ENCODE measurements around the gene SGCA. TPM values are rescaled to one million over a fixed set of nuclear protein-coding genes. Genes with fewer than 3 reads are reported as not detected.
A peak's percentile ranks its signal among the peaks of the same experiment; 100 is the strongest.

The SGCA gene
- total and polyA plus RNA-seq, 2 of the 13 experiments (the other 11 are each of a cell fraction or from before 2014, with no cell fraction given): not detected

DNA sequence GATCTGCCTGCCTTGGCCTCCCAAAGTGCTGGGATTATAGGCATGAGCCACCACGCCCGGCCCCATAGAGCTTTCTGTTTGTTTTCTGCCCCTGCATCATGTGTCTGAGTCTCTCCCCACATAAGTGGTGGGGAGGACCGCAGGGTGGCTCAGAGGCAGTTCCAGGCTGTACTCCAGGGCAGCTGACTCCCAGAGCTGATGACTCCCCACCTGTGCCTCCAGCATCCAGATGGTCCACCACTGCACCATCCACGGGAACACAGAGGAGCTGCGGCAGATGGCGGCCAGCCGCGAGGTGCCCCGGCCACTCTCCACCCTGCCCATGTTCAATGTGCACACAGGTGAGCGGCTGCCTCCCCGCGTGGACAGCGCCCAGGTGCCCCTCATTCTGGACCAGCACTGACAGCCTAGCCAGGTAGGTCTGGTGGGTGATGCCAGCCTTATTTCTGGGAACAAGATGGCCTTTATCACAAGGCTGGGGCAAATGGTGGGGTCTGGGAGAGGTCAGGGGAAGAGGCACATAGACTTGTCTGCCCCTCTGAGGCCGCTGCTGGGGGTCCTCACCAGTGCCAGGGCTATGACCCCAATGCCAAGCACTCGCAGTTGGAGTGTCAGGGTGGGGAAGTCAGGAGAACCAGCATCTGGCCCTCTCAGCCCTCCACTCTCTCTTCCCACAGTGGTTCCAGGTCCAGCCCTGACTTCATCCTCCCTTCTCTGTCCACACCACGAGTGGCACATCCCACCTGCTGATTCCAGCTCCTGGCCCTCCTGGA lies 9.4 kb downstream of the SGCA start (continued):
- 0 out of 2 replicates have a peak, but pooled peaks have one; percentile 34 for TF ChIP-seq ZNF619 (CRISPR knock-in tag; IDR thresholded peaks at IDR 0.05)
- no peak for TF ChIP-seq KMT2B (CRISPR knock-in tag; IDR thresholded peaks at IDR 0.05)
- TF ChIP-seq PITX1 (CRISPR knock-in tag; IDR thresholded peaks at IDR 0.05): no peak
- TF ChIP-seq TP53 (CRISPR knock-in tag; conservative IDR thresholded peaks at IDR 0.05): no peak
- TF ChIP-seq, protein P1, sequence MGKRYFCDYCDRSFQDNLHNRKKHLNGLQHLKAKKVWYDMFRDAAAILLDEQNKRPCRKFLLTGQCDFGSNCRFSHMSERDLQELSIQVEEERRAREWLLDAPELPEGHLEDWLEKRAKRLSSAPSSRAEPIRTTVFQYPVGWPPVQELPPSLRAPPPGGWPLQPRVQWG (CRISPR knock-in tag; IDR thresholded peaks at IDR 0.05; ENCODE audit: borderline replicate concordance, low read depth): no peak
- TF ChIP-seq, protein P2, sequence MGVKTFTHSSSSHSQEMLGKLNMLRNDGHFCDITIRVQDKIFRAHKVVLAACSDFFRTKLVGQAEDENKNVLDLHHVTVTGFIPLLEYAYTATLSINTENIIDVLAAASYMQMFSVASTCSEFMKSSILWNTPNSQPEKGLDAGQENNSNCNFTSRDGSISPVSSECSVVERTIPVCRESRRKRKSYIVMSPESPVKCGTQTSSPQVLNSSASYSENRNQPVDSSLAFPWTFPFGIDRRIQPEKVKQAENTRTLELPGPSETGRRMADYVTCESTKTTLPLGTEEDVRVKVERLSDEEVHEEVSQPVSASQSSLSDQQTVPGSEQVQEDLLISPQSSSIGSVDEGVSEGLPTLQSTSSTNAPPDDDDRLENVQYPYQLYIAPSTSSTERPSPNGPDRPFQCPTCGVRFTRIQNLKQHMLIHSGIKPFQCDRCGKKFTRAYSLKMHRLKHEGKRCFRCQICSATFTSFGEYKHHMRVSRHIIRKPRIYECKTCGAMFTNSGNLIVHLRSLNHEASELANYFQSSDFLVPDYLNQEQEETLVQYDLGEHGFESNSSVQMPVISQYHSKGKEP (CRISPR knock-in tag; IDR thresholded peaks at IDR 0.05): no peak
- TF ChIP-seq, protein P3, sequence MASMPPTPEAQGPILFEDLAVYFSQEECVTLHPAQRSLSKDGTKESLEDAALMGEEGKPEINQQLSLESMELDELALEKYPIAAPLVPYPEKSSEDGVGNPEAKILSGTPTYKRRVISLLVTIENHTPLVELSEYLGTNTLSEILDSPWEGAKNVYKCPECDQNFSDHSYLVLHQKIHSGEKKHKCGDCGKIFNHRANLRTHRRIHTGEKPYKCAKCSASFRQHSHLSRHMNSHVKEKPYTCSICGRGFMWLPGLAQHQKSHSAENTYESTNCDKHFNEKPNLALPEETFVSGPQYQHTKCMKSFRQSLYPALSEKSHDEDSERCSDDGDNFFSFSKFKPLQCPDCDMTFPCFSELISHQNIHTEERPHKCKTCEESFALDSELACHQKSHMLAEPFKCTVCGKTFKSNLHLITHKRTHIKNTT (CRISPR knock-in tag; IDR thresholded peaks at IDR 0.05): no peak
- TF ChIP-seq, protein P4, sequence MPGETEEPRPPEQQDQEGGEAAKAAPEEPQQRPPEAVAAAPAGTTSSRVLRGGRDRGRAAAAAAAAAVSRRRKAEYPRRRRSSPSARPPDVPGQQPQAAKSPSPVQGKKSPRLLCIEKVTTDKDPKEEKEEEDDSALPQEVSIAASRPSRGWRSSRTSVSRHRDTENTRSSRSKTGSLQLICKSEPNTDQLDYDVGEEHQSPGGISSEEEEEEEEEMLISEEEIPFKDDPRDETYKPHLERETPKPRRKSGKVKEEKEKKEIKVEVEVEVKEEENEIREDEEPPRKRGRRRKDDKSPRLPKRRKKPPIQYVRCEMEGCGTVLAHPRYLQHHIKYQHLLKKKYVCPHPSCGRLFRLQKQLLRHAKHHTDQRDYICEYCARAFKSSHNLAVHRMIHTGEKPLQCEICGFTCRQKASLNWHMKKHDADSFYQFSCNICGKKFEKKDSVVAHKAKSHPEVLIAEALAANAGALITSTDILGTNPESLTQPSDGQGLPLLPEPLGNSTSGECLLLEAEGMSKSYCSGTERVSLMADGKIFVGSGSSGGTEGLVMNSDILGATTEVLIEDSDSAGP (CRISPR knock-in tag; IDR thresholded peaks at IDR 0.05; ENCODE audit: borderline replicate concordance): 0 out of 2 replicates have a peak, but pooled peaks have one; percentile 48
- no peak for TF ChIP-seq GFI1 (CRISPR knock-in tag; IDR thresholded peaks at IDR 0.05; ENCODE audit: borderline replicate concordance)
- no peak for TF ChIP-seq SRSF4 (IDR thresholded peaks at IDR 0.05; ENCODE audit: low read depth, low read length, poor library complexity, severe bottlenecking)
- TF ChIP-seq RARG (CRISPR knock-in tag; IDR thresholded peaks at IDR 0.05; ENCODE audit: low read depth): no peak
